A549 (cell line): ENCODE data around the gene HOXD9. TPM values are rescaled to one million over a fixed set of nuclear protein-coding genes. Genes with fewer than 3 reads are reported as not detected.

Source experiments
- ATAC-seq, 2 experiments: fragments of 200-7000 bp in 1 of 2; fragments of >200 bp in 1 of 2; cut with Nextera tagmentation in 1 of 2; cut with Tn5 transposase in 1 of 2; 3 replicates each; pipeline versions ENCODE4 v1.8.0 to v1.9.1; 2018 to 2020; ENCODE audit warnings: mild to moderate bottlenecking in 1 of 2, moderate library complexity in 1 of 2
- CTCF ChIA-PET: fragments of 300-600 bp; sonication (Branson Sonifier 250); formaldehyde crosslinking; extraction: SDS; loops from one replicate; lab custom pipeline; 2021; ENCODE audit warnings: antibody characterized with exemption, inconsistent platforms; lab: Yijun Ruan, JAX
- POLR2A ChIA-PET: fragments of 350-600 bp; formaldehyde crosslinking; extraction: SDS; loops from one replicate; lab custom pipeline; 2021; ENCODE audit warnings: antibody characterized with exemption, inconsistent platforms; lab: Yijun Ruan, JAX
- DNase-seq, 2 experiments: peaks; one replicate each; pipeline versions ENCODE4 v3.0.0 to v3.0.0-alpha.2; 2011 to 2016; ENCODE audit warnings: low read depth in 1 of 2, low spot score in 1 of 2
- FAIRE-seq: peaks from 2 replicates; lab custom pipeline; 2011; peaks lifted over from hg19 to GRCh38; lab: Jason Lieb, UNC
- H3K27ac ChIP-seq, 2 experiments: fragments of >200 bp; sonication (Bioruptor Twin); formaldehyde crosslinking; 3 replicates each; pipeline ENCODE4 v1.5.1; 2016 to 2017
- H3K4me1 ChIP-seq: fragments of >200 bp; sonication (Bioruptor Twin); formaldehyde crosslinking; 3 replicates; pipeline ENCODE4 v1.6.1; 2016
- H3K4me2 ChIP-seq: fragments of >200 bp; sonication (Bioruptor Twin); formaldehyde crosslinking; 3 replicates; pipeline ENCODE4 v1.6.1; 2016
- H3K4me3 ChIP-seq: fragments of >200 bp; sonication (Bioruptor Twin); formaldehyde crosslinking; 3 replicates; pipeline ENCODE4 v1.5.1; 2016
- H3K9me3 ChIP-seq: fragments of >200 bp; sonication (Bioruptor Twin); formaldehyde crosslinking; 3 replicates; pipeline ENCODE4 v1.6.1; 2016
- BCL3 ChIP-seq: fragments of >200 bp; sonication (Bioruptor Twin); formaldehyde crosslinking; IDR thresholded peaks from 3 replicates; pipeline ENCODE4 v1.6.1; 2016
- CHD2 ChIP-seq: fragments of 150-350 bp; IDR thresholded peaks from 2 replicates; pipeline ENCODE4 v1.6.1; 2014; ENCODE audit warnings: low read length; ENCODE audit not compliant: partially characterized antibody
- CTCF ChIP-seq: fragments of >200 bp; sonication (Bioruptor Twin); formaldehyde crosslinking; IDR thresholded peaks from 3 replicates; pipeline ENCODE4 v1.5.1; 2016
- HOXA7 ChIP-seq: fragments of 250-450 bp; sonication (Bioruptor Pico); IDR thresholded peaks from 2 replicates; pipeline ENCODE4 v1.5.0; 2020; ENCODE audit warnings: mild to moderate bottlenecking, moderate library complexity
- HOXB5 ChIP-seq: fragments of 250-450 bp; sonication (Bioruptor Pico); IDR thresholded peaks from 2 replicates; pipeline ENCODE4 v1.5.0; 2020; ENCODE audit warnings: mild to moderate bottlenecking, moderate library complexity
- KDM5A ChIP-seq: fragments of 200-600 bp; sonication (generic); IDR thresholded peaks from 2 replicates; pipeline ENCODE4 v1.6.1; 2016; ENCODE audit warnings: antibody characterized with exemption, mild to moderate bottlenecking
- MAX ChIP-seq: IDR thresholded peaks from 2 replicates; pipeline ENCODE4 v1.6.1; 2012
- MYC ChIP-seq: IDR thresholded peaks from 2 replicates; pipeline ENCODE4 v1.6.1; 2012; ENCODE audit warnings: mild to moderate bottlenecking, inconsistent platforms, low read length, improper control_type of control experiment, borderline replicate concordance
- NR3C1 ChIP-seq: fragments of >200 bp; sonication (Bioruptor Twin); formaldehyde crosslinking; IDR thresholded peaks from 3 replicates; pipeline ENCODE4 v1.6.1; 2017
- PBX3 ChIP-seq: IDR thresholded peaks from 2 replicates; pipeline ENCODE4 v1.6.1; 2012
- RCOR1 ChIP-seq: fragments of 150-350 bp; IDR thresholded peaks from 2 replicates; pipeline ENCODE4 v1.6.1; 2014; ENCODE audit warnings: antibody characterized with exemption, low read length, low read depth
- REST ChIP-seq: fragments of 200-600 bp; sonication (generic); IDR thresholded peaks from 2 replicates; pipeline ENCODE4 v1.6.1; 2016; ENCODE audit warnings: antibody characterized with exemption, mild to moderate bottlenecking, moderate library complexity
- ZSCAN20 ChIP-seq: fragments of 250-450 bp; sonication (Bioruptor Pico); IDR thresholded peaks from 2 replicates; pipeline ENCODE4 v1.8.0; 2022; ENCODE audit warnings: mild to moderate bottlenecking, moderate library complexity
- WGBS: methylation state at CpG from one replicate; pipeline ENCODE4 v1.1.6; 2017; ENCODE audit errors: missing lambda C conversion rate; 5-methylcytosine and 5-hydroxymethylcytosine counted together
- polyA plus RNA-seq, 4 experiments: library from polyadenylated mRNA; depleted of rRNA in 3 of 4; stranded (reverse); fragments of >200 nt; fragmentation: RNase III in 1 of 4; extraction: RNeasy Plus Mini Kit Qiagen cat#74134 plus additional on column Dnase treatment in 1 of 4; gene quantifications; 2 replicates in 3 of 4; 3 replicates in 1 of 4; pipeline ENCODE4 v1.2.3, GENCODE V29; 2011 to 2017

The HOXD9 gene
- polyA plus RNA-seq, 2 of the 4 experiments (the other 2 are of a cell fraction): 0.45 to 1.0 TPM

- Histone ChIP-seq H3K4me2 (no peak overlapping the region), H3K9me3 (peaks cover 10% of the 10 kb centered on the region)
- no peak for ATAC-seq
- no peak for FAIRE-seq
- TF ChIP-seq NR3C1 (no peak), HOXB5 (CRISPR knock-in tag) (no peak), MYC (no peak), RCOR1 (no peak), BCL3 (no peak)
- TF ChIP-seq, all 56 proteins: peak for 0
- ChIA-PET POLR2A (no interaction called here), CTCF (interaction anchor here (1.0 to 5.5 kb wide), 2 partner anchors 14 to 716 kb away, joined by 3 to 57 read pairs; no protein-coding TSS in a partner anchor)
- 63% methylated on average over 64 of the region's 66 CpGs for WGBS
- Histone ChIP-seq H3K27ac (no peak overlapping the region), H3K4me1 (peaks cover 15% of the 10 kb centered on the region; the same call in 2 of the 3 replicates), H3K4me3 (no peak overlapping the region)
- DNase-seq: no peak
Measured at GRCh38 chr2:176082824-176083751, 39.4 kb upstream of the HOXD9 start.

GRCh38 chr2:176083796-176084261, 38.7 kb upstream of the HOXD9 start, which contains the start of gene EVX2:
Gene EVX2 (minus strand): TSS chr2:176083962. CDS start chr2:176083776, 186 bp downstream.
- ChIA-PET CTCF (interaction anchor here (1.0 to 5.5 kb wide), 2 partner anchors 14 to 716 kb away, joined by 3 to 57 read pairs; no protein-coding TSS in a partner anchor), POLR2A (no interaction called here)
- no peak for DNase-seq
- FAIRE-seq: no peak
- Histone ChIP-seq H3K4me3 (no peak within 1 kb of the TSS), H3K27ac (no peak within 1 kb of the TSS), H3K9me3 (peaks cover 10% of the 10 kb centered on the region), H3K4me1 (peaks cover 10% of the 10 kb centered on the region; the same call in 2 of the 3 replicates), H3K4me2 (no peak within 1 kb of the TSS)
- TF ChIP-seq KDM5A (no peak), ZSCAN20 (CRISPR knock-in tag) (no peak), MAX (no peak), CHD2 (no peak), REST (no peak), HOXA7 (CRISPR knock-in tag) (no peak), NR3C1 (no peak), RCOR1 (no peak), CTCF (no peak), PBX3 (no peak)
- ATAC-seq: no peak
- WGBS: 72% methylated on average over 27 of the region's 27 CpGs
